K562 (cell line): ENCODE measurements around the gene SPTLC2. TPM values are rescaled to one million over a fixed set of nuclear protein-coding genes. Genes with fewer than 3 reads are reported as not detected.
A peak's percentile ranks its signal among the peaks of the same experiment; 100 is the strongest.
"Not testable (repeated sequence)": the region's sequence is repeated elsewhere in the genome, so short reads cannot be mapped to it uniquely, and the experiment has no call there.

Source experiments
- ATAC-seq: fragments of 200-7000 bp; cut with Tn5 transposase; 3 replicates; pipeline ENCODE4 v1.9.1; 2020; ENCODE audit warnings: moderate library complexity
- BruUV-seq: library from RNA; stranded (reverse); fragments of 400-500 nt; replicated peaks from 2 replicates; lab custom pipeline; 2021; lab: Mats Ljungman, UMichigan
- CTCF ChIA-PET: fragments of 300-600 bp; formaldehyde crosslinking; extraction: SDS; loops from one replicate; lab custom pipeline; 2021; ENCODE audit warnings: low intra/inter-chr PET ratio; lab: Yijun Ruan, JAX
- POLR2A ChIA-PET: fragments of 300-600, 350-650 bp; sonication (Branson Sonifier 250); formaldehyde crosslinking; extraction: SDS; loops from one replicate; lab custom pipeline; 2021; ENCODE audit warnings: antibody characterized with exemption, inconsistent platforms; lab: Yijun Ruan, JAX
- DNase-seq, 4 experiments: peaks; one replicate each; pipeline versions ENCODE4 v3.0.0 to v3.0.0-alpha.2; 2011 to 2018; ENCODE audit warnings: low spot score in 3 of 4, mixed read lengths in 3 of 4; ENCODE audit errors: extremely low read depth in 1 of 4
- FAIRE-seq: peaks from 2 replicates; lab custom pipeline; 2011; peaks lifted over from hg19 to GRCh38; lab: Jason Lieb, UNC
- H2AFZ ChIP-seq: 2 replicates; pipeline ENCODE4 v1.6.0; 2011; ENCODE audit warnings: low read depth, low read length, control low read depth, inconsistent platforms
- H3K27ac ChIP-seq: fragments of 200-600 bp; 3 replicates; pipeline ENCODE4 v1.8.0; 2011; ENCODE audit warnings: low read depth, mild to moderate bottlenecking, control low read depth, inconsistent platforms, low read length, moderate library complexity, mixed read lengths; ENCODE audit errors: extremely low read depth
- H3K27me3 ChIP-seq, 2 experiments: fragments of 300-600 bp in 1 of 2; 2 replicates in 1 of 2; 3 replicates in 1 of 2; pipeline versions ENCODE4 v1.6.0 to v1.8.0; 2011; ENCODE audit warnings: inconsistent platforms in 2 of 2, low read length in 2 of 2, mild to moderate bottlenecking in 1 of 2, mixed read lengths in 1 of 2, moderate library complexity in 1 of 2; ENCODE audit not compliant: control insufficient read depth in 2 of 2, insufficient read depth in 2 of 2
- H3K36me3 ChIP-seq: fragments of 300-600 bp; 3 replicates; pipeline ENCODE4 v1.8.0; 2011; ENCODE audit warnings: mild to moderate bottlenecking, low read length, inconsistent platforms; ENCODE audit not compliant: control insufficient read depth, insufficient read depth
- H3K4me1 ChIP-seq, 2 experiments: fragments of 200-600 bp in 1 of 2; replicated peaks in 1 of 2; 2 replicates in 1 of 2; 3 replicates in 1 of 2; pipeline versions ENCODE4 v1.5.1 to v1.8.0; 2011; ENCODE audit warnings: inconsistent platforms in 2 of 2, low read length in 2 of 2, mild to moderate bottlenecking in 1 of 2, mixed read lengths in 1 of 2, moderate library complexity in 1 of 2; ENCODE audit not compliant: control insufficient read depth in 2 of 2, insufficient read depth in 2 of 2
- H3K4me2 ChIP-seq: 2 replicates; pipeline ENCODE4 v1.6.1; 2011; ENCODE audit warnings: low read length, control low read depth, inconsistent platforms, mixed read lengths; ENCODE audit not compliant: insufficient read depth
- H3K4me3 ChIP-seq: fragments of 200-600 bp; sonication (generic), shearing (Covaris generic); 2 replicates; pipeline ENCODE4 v1.5.1; 2016; ENCODE audit warnings: control low read depth, inconsistent platforms
- H3K79me2 ChIP-seq: fragments of 200-600 bp; 3 replicates; pipeline ENCODE4 v1.8.0; 2011; ENCODE audit warnings: low read length, inconsistent platforms; ENCODE audit not compliant: control insufficient read depth, insufficient read depth
- H3K9ac ChIP-seq, 2 experiments: 2 replicates each; pipeline versions ENCODE4 v1.6.0 to v1.6.1; 2011; ENCODE audit warnings: low read depth in 2 of 2, low read length in 2 of 2, control low read depth in 1 of 2, inconsistent platforms in 1 of 2, mild to moderate bottlenecking in 1 of 2, mixed read lengths in 1 of 2; ENCODE audit not compliant: insufficient read depth in 1 of 2
- H3K9me1 ChIP-seq: one replicate; pipeline ENCODE4 v1.6.0; 2011; ENCODE audit warnings: inconsistent platforms, mild to moderate bottlenecking, low read length, moderate library complexity; ENCODE audit not compliant: control insufficient read depth, insufficient read depth
- H3K9me3 ChIP-seq: replicated peaks from 2 replicates; pipeline ENCODE4 v1.5.1; 2011; ENCODE audit warnings: low read depth, low read length, inconsistent platforms; ENCODE audit not compliant: control insufficient read depth, insufficient read depth
- H4K20me1 ChIP-seq: replicated peaks from 2 replicates; pipeline ENCODE4 v1.6.1; 2011; ENCODE audit warnings: low read length, inconsistent platforms, mixed read lengths; ENCODE audit not compliant: control insufficient read depth, insufficient read depth
- CTCF ChIP-seq, 3 experiments: IDR thresholded peaks in 2 of 3; conservative IDR thresholded peaks in 1 of 3; 2 replicates each; pipeline ENCODE4 v1.5.1; 2011 to 2012; ENCODE audit warnings: low read length in 3 of 3, mild to moderate bottlenecking in 3 of 3, control low read depth in 2 of 3, improper control_type of control experiment in 1 of 3, inconsistent platforms in 1 of 3, low read depth in 1 of 3, mixed read lengths in 1 of 3, moderate library complexity in 1 of 3; ENCODE audit not compliant: insufficient read depth in 2 of 3
- GATAD2B ChIP-seq: fragments of 450-650 bp; IDR thresholded peaks from 2 replicates; pipeline ENCODE4 v1.6.1; 2017; ENCODE audit warnings: mild to moderate bottlenecking, borderline replicate concordance
- HCFC1 ChIP-seq: IDR thresholded peaks from 2 replicates; pipeline ENCODE4 v1.6.1; 2012; ENCODE audit warnings: low read depth, low read length, improper control_type of control experiment
- RAD51 ChIP-seq: fragments of 450-650 bp; IDR thresholded peaks from 2 replicates; pipeline ENCODE4 v1.7.1; 2016; ENCODE audit warnings: low read depth, mild to moderate bottlenecking, borderline replicate concordance
- SMARCB1 ChIP-seq: IDR thresholded peaks from 2 replicates; pipeline ENCODE4 v1.6.1; 2011; ENCODE audit warnings: improper control_type of control experiment, low read depth; ENCODE audit not compliant: insufficient read length
- WGBS: fragments of 100-300 bp; shearing (Covaris generic); methylation state at CpG from one replicate; pipeline ENCODE4 v1.1.6; 2016; ENCODE audit warnings: low coverage, mixed read lengths; ENCODE audit not compliant: insufficient coverage; ENCODE audit errors: missing lambda C conversion rate; 5-methylcytosine and 5-hydroxymethylcytosine counted together
- in situ Hi-C: fragments of 300-500 bp; cut with MboI; formaldehyde crosslinking; loops from 4 replicates; pipeline ENCODE4 v1.15.0; 2018; ENCODE audit warnings: inconsistent platforms, mixed read lengths
- intact Hi-C: fragments of 100-400 bp; cut with micrococcal nuclease; formaldehyde crosslinking; loops from 2 replicates; pipeline ENCODE4 v1.14.2; 2022
- polyA plus RNA-seq, 8 experiments: library from polyadenylated mRNA; depleted of rRNA in 4 of 8; stranded (reverse) in 5 of 8; unstranded in 3 of 8; fragments of >200 nt; fragmentation: Nextera tagmentation in 2 of 8; fragmentation: Illumina TruSeq in 1 of 8; extraction: Ambion mirVana in 2 of 8; extraction: Trizol in 1 of 8; gene quantifications; 2 replicates each; pipeline versions ENCODE4 v1.2.1 to v1.2.3, GENCODE V29; 2011 to 2014; ENCODE audit warnings: inconsistent platforms in 1 of 8, missing spikeins in 1 of 8
- total RNA-seq, 7 experiments: library from RNA; depleted of rRNA in 6 of 7; stranded (reverse); fragments of >200 nt in 6 of 7; fragmentation: Illumina TruSeq in 2 of 7; extraction: Trizol in 2 of 7; gene quantifications; 2 replicates each; pipeline versions ENCODE4 v1.2.1 to v1.2.3, GENCODE V29; 2011 to 2021; ENCODE audit warnings: low replicate concordance in 1 of 7

Gene SPTLC2
- total and polyA plus RNA-seq, 9 of the 15 experiments (the other 6 are each of a cell fraction or from before 2014, with no cell fraction given): 4.5 to 30.4 (median 14.0) TPM

- TF ChIP-seq CTCF (IDR thresholded peaks at IDR 0.05 in 2 of 3, conservative IDR thresholded peaks at IDR 0.05 in 1 of 3; ENCODE audit: insufficient read depth in 2 of 3, low read depth in 1 of 3, low read length in 3 of 3): no peak
- no peak for TF ChIP-seq RAD51
- TF ChIP-seq HCFC1: no peak
- no peak for TF ChIP-seq GATAD2B
- TF ChIP-seq SMARCB1: no peak
- TF ChIP-seq, all 486 proteins: peak for 0
These were observed 74.5 kb downstream of the SPTLC2 start (continued) for GRCh38 chr14:77541905-77542304.

GRCh38 chr14:77536951-77537350 is 79.5 kb downstream of the SPTLC2 start:
- H3K79me2 ChIP-seq, H4K20me1 ChIP-seq, H3K4me1 ChIP-seq, H3K4me2 ChIP-seq, H3K9ac ChIP-seq, H3K27me3 ChIP-seq, in situ Hi-C loops, H3K9me3 ChIP-seq, BruUV-seq, H3K4me3 ChIP-seq, POLR2A ChIA-PET, H3K9me1 ChIP-seq, ATAC-seq, CTCF ChIA-PET, H2AFZ ChIP-seq, FAIRE-seq: not testable (repeated sequence)
- WGBS: 50% methylated on average over 4 of the region's 5 CpGs
- H3K36me3 ChIP-seq: peaks cover 11% of the 10 kb centered on the region; the same call in 1 of the 3 replicates
- intact Hi-C loops: loop anchor here (10.0 kb wide), 1 partner anchor 212 kb away; the partner anchor contains the start of genes GSTZ1 and POMT2
- H3K27ac ChIP-seq: peak overlapping the region; percentile 38; the same call in 1 of the 3 replicates
- DNase-seq: peak in 1 of 4 experiments; percentile 11
